GM12865 (cell line): ENCODE data around the gene ARL4C.
A peak's percentile ranks its signal among the peaks of the same experiment; 100 is the strongest.

ENCODE experiments used
- DNase-seq: peaks from one replicate; pipeline ENCODE4 v3.0.0; 2010; ENCODE audit warnings: low read depth
- H3K4me3 ChIP-seq: 2 replicates; pipeline ENCODE4 v1.5.1; 2011; ENCODE audit warnings: mild to moderate bottlenecking, low read depth, low read length, control low read depth
- CTCF ChIP-seq: IDR thresholded peaks from 2 replicates; pipeline ENCODE4 v1.5.1; 2011; ENCODE audit warnings: low read length, control low read depth, low read depth, inconsistent platforms; ENCODE audit not compliant: insufficient read depth; ENCODE audit errors: missing control alignments

ARL4C gene

GRCh38 chr2:234487356-234487755 is 9.5 kb downstream of the ARL4C start:
- H3K4me3 ChIP-seq, result no peak overlapping the region
- no peak for TF ChIP-seq CTCF
- DNase-seq, result no peak

GRCh38 chr2:234483568-234484251 is 13.2 kb downstream of the ARL4C start:
- TF ChIP-seq CTCF, result peak; percentile 51
- peak; percentile 77 for DNase-seq
- H3K4me3 ChIP-seq, result no peak overlapping the region

GRCh38 chr2:234481301-234481700 is 15.6 kb downstream of the ARL4C start:
- no peak for DNase-seq
- TF ChIP-seq CTCF, result no peak
- H3K4me3 ChIP-seq, result no peak overlapping the region

GRCh38 chr2:234480337-234480736 is 16.5 kb downstream of the ARL4C start:
- H3K4me3 ChIP-seq, result no peak overlapping the region
- DNase-seq, result no peak
- no peak for TF ChIP-seq CTCF

- TF ChIP-seq CTCF, result no peak
- no peak for DNase-seq
- no peak overlapping the region for H3K4me3 ChIP-seq
These were observed 17.4 kb downstream of the ARL4C start for GRCh38 chr2:234479465-234479864.

GRCh38 chr2:234478121-234478858 is 18.6 kb downstream of the ARL4C start:
- DNase-seq, result no peak
- no peak for TF ChIP-seq CTCF
- no peak overlapping the region for H3K4me3 ChIP-seq

GRCh38 chr2:234476766-234477165 is 20.1 kb downstream of the ARL4C start:
- no peak for DNase-seq
- no peak for TF ChIP-seq CTCF
- no peak overlapping the region for H3K4me3 ChIP-seq
